Astrocyte (in vitro differentiated cells and primary cell): ENCODE data around the gene GLYATL3. TPM values are rescaled to one million over a fixed set of nuclear protein-coding genes. Genes with fewer than 3 reads are reported as not detected.

Source experiments
- DNase-seq: peaks from one replicate; pipeline ENCODE4 v3.0.0-alpha.2; 2010; ENCODE audit warnings: low read depth
- FAIRE-seq: peaks from 2 replicates; lab custom pipeline; 2011; peaks lifted over from hg19 to GRCh38; lab: Jason Lieb, UNC
- H2AFZ ChIP-seq: 2 replicates; pipeline ENCODE4 v1.6.0; 2012; ENCODE audit warnings: low read depth, low read length, inconsistent platforms
- H3K27ac ChIP-seq: 2 replicates; pipeline ENCODE4 v1.5.1; 2011; ENCODE audit warnings: low read depth, low read length, inconsistent platforms
- H3K27me3 ChIP-seq: 2 replicates; pipeline ENCODE4 v1.6.0; 2011; ENCODE audit warnings: low read length, inconsistent platforms; ENCODE audit not compliant: insufficient read depth
- H3K36me3 ChIP-seq: 2 replicates; pipeline ENCODE4 v1.5.1; 2011; ENCODE audit warnings: low read length, inconsistent platforms; ENCODE audit not compliant: insufficient read depth
- H3K4me1 ChIP-seq: 2 replicates; pipeline ENCODE4 v1.5.1; 2011; ENCODE audit warnings: low read length, inconsistent platforms; ENCODE audit not compliant: insufficient read depth
- H3K4me2 ChIP-seq: 2 replicates; pipeline ENCODE4 v1.6.0; 2012; ENCODE audit warnings: low read length, inconsistent platforms
- H3K4me3 ChIP-seq: 2 replicates; pipeline ENCODE4 v1.5.1; 2011; ENCODE audit warnings: low read depth, mild to moderate bottlenecking, low read length, inconsistent platforms; ENCODE audit not compliant: insufficient read depth
- H3K79me2 ChIP-seq: 2 replicates; pipeline ENCODE4 v1.6.0; 2012; ENCODE audit warnings: mild to moderate bottlenecking, low read length, inconsistent platforms; ENCODE audit not compliant: insufficient read depth
- H3K9ac ChIP-seq: 2 replicates; pipeline ENCODE4 v1.6.0; 2012; ENCODE audit warnings: mild to moderate bottlenecking, low read length, inconsistent platforms
- H3K9me3 ChIP-seq: 2 replicates; pipeline ENCODE4 v1.5.1; 2012; ENCODE audit warnings: low read depth, mild to moderate bottlenecking, low read length, inconsistent platforms; ENCODE audit not compliant: insufficient read depth
- H4K20me1 ChIP-seq: 2 replicates; pipeline ENCODE4 v1.6.0; 2012; ENCODE audit warnings: low read length, inconsistent platforms; ENCODE audit not compliant: insufficient read depth
- H3K27ac Mint-ChIP-seq: one replicate; pipeline ENCODE4 v1.8.0; 2021; ENCODE audit warnings: mild to moderate bottlenecking, mixed read lengths; ENCODE audit not compliant: unreplicated experiment
- H3K27me3 Mint-ChIP-seq: one replicate; pipeline ENCODE4 v1.8.0; 2021; ENCODE audit warnings: low read depth, mixed read lengths; ENCODE audit not compliant: unreplicated experiment
- H3K36me3 Mint-ChIP-seq: one replicate; pipeline ENCODE4 v1.8.0; 2021; ENCODE audit warnings: low read depth, mixed read lengths; ENCODE audit not compliant: unreplicated experiment
- H3K4me1 Mint-ChIP-seq: one replicate; pipeline ENCODE4 v1.8.0; 2021; ENCODE audit warnings: low read depth, mixed read lengths; ENCODE audit not compliant: unreplicated experiment
- H3K4me3 Mint-ChIP-seq: one replicate; pipeline ENCODE4 v1.8.0; 2021; ENCODE audit warnings: mild to moderate bottlenecking, moderate library complexity, mixed read lengths; ENCODE audit not compliant: unreplicated experiment
- H3K9me3 Mint-ChIP-seq: one replicate; pipeline ENCODE4 v1.8.0; 2021; ENCODE audit warnings: mild to moderate bottlenecking, mixed read lengths; ENCODE audit not compliant: unreplicated experiment
- CTCF ChIP-seq: IDR thresholded peaks from 2 replicates; pipeline ENCODE4 v1.5.1; 2011; ENCODE audit warnings: low read depth, mild to moderate bottlenecking, inconsistent platforms, low read length, moderate library complexity; ENCODE audit not compliant: insufficient read depth
- EZH2 ChIP-seq: IDR thresholded peaks from 2 replicates; pipeline ENCODE4 v1.6.1; 2012; ENCODE audit warnings: mild to moderate bottlenecking, low read length, inconsistent platforms; ENCODE audit not compliant: insufficient read depth
- total RNA-seq: library from RNA; stranded (reverse); gene quantifications from 2 replicates; pipeline ENCODE4 v1.2.1, GENCODE V29; 2021

The GLYATL3 gene
- total RNA-seq, 1 donor from 2014 or later, result not detected

GRCh38 chr6:49548613-49549304 is 49.0 kb downstream of the GLYATL3 start:
- no peak overlapping the region for H3K27ac Mint-ChIP-seq
- no peaks in the 10 kb centered on the region for H4K20me1 ChIP-seq
- no peaks in the 10 kb centered on the region for H3K27me3 ChIP-seq
- no peak for TF ChIP-seq EZH2
- TF ChIP-seq CTCF, result no peak
- peaks cover 11% of the 10 kb centered on the region for H3K27me3 Mint-ChIP-seq
- H2AFZ ChIP-seq, result no peak overlapping the region
- no peaks in the 10 kb centered on the region for H3K36me3 Mint-ChIP-seq
- H3K4me1 ChIP-seq, result peaks cover 11% of the 10 kb centered on the region
- no peak for DNase-seq
- no peaks in the 10 kb centered on the region for H3K9me3 Mint-ChIP-seq
- no peaks in the 10 kb centered on the region for H3K9me3 ChIP-seq
- H3K9ac ChIP-seq, result no peak overlapping the region
- H3K4me2 ChIP-seq, result no peak overlapping the region
- no peak overlapping the region for H3K4me3 ChIP-seq
- no peak overlapping the region for H3K27ac ChIP-seq
- peaks cover 27% of the 10 kb centered on the region for H3K79me2 ChIP-seq
- FAIRE-seq, result no peak
- H3K36me3 ChIP-seq, result no peaks in the 10 kb centered on the region
- peaks cover 6% of the 10 kb centered on the region for H3K4me1 Mint-ChIP-seq
- no peak overlapping the region for H3K4me3 Mint-ChIP-seq

GRCh38 chr6:49549691-49550491 is 50.2 kb downstream of the GLYATL3 start:
- Histone ChIP-seq H3K4me2 (peak overlapping the region; percentile 95), H2AFZ (peak overlapping the region; percentile 95)
- peaks cover 6% of the 10 kb centered on the region for H3K4me1 Mint-ChIP-seq

More at GRCh38 chr6:49549691-49550491, 50.2 kb downstream of the GLYATL3 start:
- no peak overlapping the region for H3K27ac Mint-ChIP-seq
- Histone ChIP-seq H4K20me1 (no peaks in the 10 kb centered on the region), H3K9ac (peak overlapping the region; percentile 86), H3K4me1 (peaks cover 11% of the 10 kb centered on the region), H3K27ac (peak overlapping the region; percentile 27), H3K4me3 (peak overlapping the region; percentile 72), H3K9me3 (no peaks in the 10 kb centered on the region), H3K27me3 (no peaks in the 10 kb centered on the region), H3K79me2 (peaks cover 29% of the 10 kb centered on the region), H3K36me3 (no peaks in the 10 kb centered on the region)
- H3K4me3 Mint-ChIP-seq, result peak overlapping the region; percentile 87
- no peaks in the 10 kb centered on the region for H3K36me3 Mint-ChIP-seq
- TF ChIP-seq CTCF (no peak), EZH2 (no peak)
- DNase-seq (no peak), FAIRE-seq (no peak)
- no peaks in the 10 kb centered on the region for H3K9me3 Mint-ChIP-seq
- peaks cover 11% of the 10 kb centered on the region for H3K27me3 Mint-ChIP-seq
